Stimulated activated CD8-positive, alpha-beta memory T cell treated with anti-CD3 and anti-CD28 coated beads, Interleukin-7, amount 100 ng/mL, for 24 hours (primary cell): Measurements from ENCODE around the gene ARL8A.

Source experiments
- DNase-seq: peaks from one replicate; pipeline ENCODE4 v3.0.0-alpha.2; 2020; ENCODE audit warnings: low read depth

ARL8A gene

GRCh38 chr1:202135221-202135721 lies 9.3 kb downstream of the ARL8A start:
- DNase-seq = no peak

- no peak for DNase-seq
These were observed 9.8 kb downstream of the ARL8A start for GRCh38 chr1:202134645-202135172.

GRCh38 chr1:202133989-202134388 lies 10.5 kb downstream of the ARL8A start:
- no peak for DNase-seq

- no peak for DNase-seq
These were observed 11.0 kb downstream of the ARL8A start for GRCh38 chr1:202133496-202133895.

- no peak for DNase-seq
These were observed 11.5 kb downstream of the ARL8A start for GRCh38 chr1:202133001-202133400.

GRCh38 chr1:202131956-202132821 lies 12.3 kb downstream of the ARL8A start:
- DNase-seq = no peak

- DNase-seq = no peak
These were observed 13.6 kb downstream of the ARL8A start for GRCh38 chr1:202130816-202131522.

- no peak for DNase-seq
These were observed 14.2 kb downstream of the ARL8A start for GRCh38 chr1:202130297-202130721.

- no peak for DNase-seq
These were observed 14.9 kb downstream of the ARL8A start for GRCh38 chr1:202129453-202130296.

GRCh38 chr1:202127836-202128622 lies 16.5 kb downstream of the ARL8A start:
- no peak for DNase-seq

GRCh38 chr1:202127061-202127460 lies 17.5 kb downstream of the ARL8A start:
- no peak for DNase-seq

- DNase-seq = no peak
These were observed 18.1 kb downstream of the ARL8A start for GRCh38 chr1:202126426-202126825.

- DNase-seq = no peak
These were observed 18.9 kb downstream of the ARL8A start for GRCh38 chr1:202125611-202126010.

- DNase-seq = no peak
These were observed 20.4 kb downstream of the ARL8A start for GRCh38 chr1:202124142-202124541.

- no peak for DNase-seq
These were observed 21.2 kb downstream of the ARL8A start for GRCh38 chr1:202123336-202123813.

- DNase-seq = no peak
These were observed 21.8 kb downstream of the ARL8A start, which contains the start of gene GPR37L1 for GRCh38 chr1:202122639-202123335. Gene GPR37L1 (plus strand): TSS chr1:202122917. CDS start chr1:202122964, 47 bp downstream.

GRCh38 chr1:202121006-202121405 lies 23.5 kb downstream of the ARL8A start:
- DNase-seq = no peak

GRCh38 chr1:202117898-202118371 lies 26.6 kb downstream of the ARL8A start:
- DNase-seq = no peak

GRCh38 chr1:202116287-202116686 lies 28.2 kb downstream of the ARL8A start:
- no peak for DNase-seq

GRCh38 chr1:202113690-202114300 lies 30.7 kb downstream of the ARL8A start:
- no peak for DNase-seq
